SKM-1 treated with dmso at 0.1 percent for 144 hours (cell line): ENCODE measurements around the gene MGAT2.
"Not testable (repeated sequence)": the region's sequence is repeated elsewhere in the genome, so short reads cannot be mapped to it uniquely, and the experiment has no call there.

Experiments used
- DNase-seq: peaks from one replicate; lab custom pipeline; 2025; ENCODE audit not compliant: unreplicated experiment; lab: John Stamatoyannopoulos, UW

Gene MGAT2

GRCh38 chr14:49620182-49621113 lies at the start of gene MGAT2, which contains the start of gene RPL36AL:
MGAT2 (plus strand) TSS chr14:49620799; CDS start chr14:49621269, 470 bp downstream.
RPL36AL (minus strand) TSS chr14:49620626; CDS start chr14:49619104, 1,522 bp downstream.
- DNase-seq, result peak; percentile 88

- no peak for DNase-seq
Observed at GRCh38 chr14:49574038-49574437, 46.6 kb upstream of the MGAT2 start.

- no peak for DNase-seq
Observed at GRCh38 chr14:49578141-49578540, 42.5 kb upstream of the MGAT2 start.

- DNase-seq, result no peak
Observed at GRCh38 chr14:49579841-49580240, 40.8 kb upstream of the MGAT2 start.

- no peak for DNase-seq
Observed at GRCh38 chr14:49581209-49582112, 39.1 kb upstream of the MGAT2 start.

GRCh38 chr14:49582113-49582977 lies 38.3 kb upstream of the MGAT2 start:
- no peak for DNase-seq

- DNase-seq, result no peak
Observed at GRCh38 chr14:49583629-49584028, 37.0 kb upstream of the MGAT2 start.

GRCh38 chr14:49584058-49584457 lies 36.5 kb upstream of the MGAT2 start:
- no peak for DNase-seq

GRCh38 chr14:49584981-49585640 lies 35.5 kb upstream of the MGAT2 start:
- DNase-seq, result not testable (repeated sequence)

- DNase-seq, result peak; percentile 80
Observed at GRCh38 chr14:49585803-49586672, 34.6 kb upstream of the MGAT2 start, which contains the start of gene RPS29. RPS29 (minus strand) TSS chr14:49586380; CDS start chr14:49586346, 34 bp downstream.

GRCh38 chr14:49586673-49587460 lies 33.7 kb upstream of the MGAT2 start:
- DNase-seq, result no peak

- no peak for DNase-seq
Observed at GRCh38 chr14:49589387-49589786, 31.2 kb upstream of the MGAT2 start.

GRCh38 chr14:49593016-49593415 lies 27.6 kb upstream of the MGAT2 start:
- no peak for DNase-seq

- no peak for DNase-seq
Observed at GRCh38 chr14:49594347-49595091, 26.1 kb upstream of the MGAT2 start.

- DNase-seq, result no peak
Observed at GRCh38 chr14:49598189-49598484, 22.5 kb upstream of the MGAT2 start.

- peak; percentile 53 for DNase-seq
Observed at GRCh38 chr14:49598485-49599300, 21.9 kb upstream of the MGAT2 start, which contains the start of gene LRR1. LRR1 (plus strand) TSS chr14:49598940; CDS start chr14:49599021, 81 bp downstream.

GRCh38 chr14:49607583-49607982 lies 13.0 kb upstream of the MGAT2 start:
- no peak for DNase-seq
